GM19240 (cell line): Measurements from ENCODE around the gene LRRC7.

Experiments
- DNase-seq: peaks from one replicate; pipeline ENCODE4 v3.0.0; 2011; ENCODE audit warnings: low spot score; ENCODE audit not compliant: insufficient read length

Gene LRRC7

DNA sequence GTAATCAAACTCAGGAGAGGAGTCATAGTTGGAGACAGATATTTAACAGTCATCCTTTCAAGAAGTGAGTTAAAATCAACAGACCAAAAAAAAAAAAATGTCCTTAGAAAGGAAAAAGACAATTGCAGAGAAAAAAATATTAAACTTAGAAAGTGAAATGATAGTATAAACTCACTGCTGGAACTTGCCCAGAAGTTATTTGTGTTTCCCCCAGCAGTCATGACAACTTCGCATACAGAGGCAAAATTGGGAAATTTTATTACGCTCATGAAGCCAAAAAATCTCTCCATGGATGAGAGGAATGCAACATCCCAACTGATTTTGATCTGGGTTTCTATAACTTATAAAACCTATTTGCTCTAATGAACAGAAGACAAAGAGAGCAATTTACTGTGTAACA, 198.2 kb downstream of the LRRC7 start:
- DNase-seq, result no peak

- no peak for DNase-seq
Measured at GRCh38 chr1:69766431-69767180, 198.9 kb downstream of the LRRC7 start.

- DNase-seq, result no peak
Measured at GRCh38 chr1:69776555-69776954, 208.8 kb downstream of the LRRC7 start.

DNA sequence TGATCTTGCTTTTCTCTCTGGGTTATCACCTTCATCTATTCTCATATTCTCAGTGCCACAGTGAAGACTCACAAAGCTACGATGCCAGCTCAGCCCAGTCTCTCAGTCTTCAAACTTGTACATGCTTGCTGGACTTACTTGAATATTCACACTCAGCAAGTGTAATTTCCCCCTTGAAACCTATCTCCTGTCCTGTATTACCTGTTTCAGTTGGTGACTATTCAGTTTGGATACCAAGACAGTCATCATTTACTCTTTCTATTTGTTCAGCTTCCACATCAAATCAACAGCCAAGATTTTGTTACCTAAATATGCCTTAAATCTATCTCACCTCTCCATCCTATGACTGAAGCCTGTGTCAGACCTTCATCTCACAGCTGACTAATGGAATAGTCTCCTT, 209.7 kb downstream of the LRRC7 start:
- DNase-seq, result no peak

- no peak for DNase-seq
Measured at GRCh38 chr1:69777971-69778370, 210.2 kb downstream of the LRRC7 start.

DNA sequence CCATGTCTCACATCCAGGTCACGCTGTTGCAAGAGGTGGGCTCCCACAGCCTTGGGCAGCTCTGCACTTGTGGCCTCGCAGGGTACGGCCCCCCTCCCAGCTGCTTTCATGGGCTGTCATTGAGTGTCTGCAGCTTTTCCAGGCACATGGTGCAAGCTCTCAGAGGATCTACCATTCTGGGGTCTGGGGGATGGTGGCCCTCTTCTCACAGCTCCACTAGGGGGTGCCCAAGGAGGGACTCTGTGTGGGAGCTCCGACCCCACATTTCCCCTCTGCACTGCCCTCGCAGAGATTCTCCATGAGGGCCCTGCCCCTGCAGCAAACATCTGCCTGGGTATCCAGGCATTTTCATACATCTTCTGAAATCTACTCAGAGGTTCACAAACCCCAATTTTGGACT, 219.4 kb downstream of the LRRC7 start:
- DNase-seq, result no peak

DNA sequence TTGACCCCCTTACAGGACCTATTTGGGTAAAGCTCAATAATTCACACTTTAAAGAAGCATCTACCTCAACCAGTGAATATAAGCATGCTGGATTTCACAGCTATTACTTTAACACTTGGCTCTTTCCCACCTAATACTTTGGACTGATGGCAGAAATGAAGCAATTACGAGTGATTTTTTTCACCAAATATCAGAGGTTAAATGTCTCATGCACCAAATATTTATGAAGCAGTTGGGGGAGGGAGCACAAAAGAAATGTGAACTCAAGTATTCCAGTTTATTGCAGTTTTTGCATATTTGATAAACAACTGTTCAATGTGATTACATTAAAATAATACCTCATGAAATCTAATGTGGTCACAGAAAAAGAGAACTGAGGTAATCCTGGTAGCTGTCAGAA, 223.6 kb downstream of the LRRC7 start:
- no peak for DNase-seq

DNA sequence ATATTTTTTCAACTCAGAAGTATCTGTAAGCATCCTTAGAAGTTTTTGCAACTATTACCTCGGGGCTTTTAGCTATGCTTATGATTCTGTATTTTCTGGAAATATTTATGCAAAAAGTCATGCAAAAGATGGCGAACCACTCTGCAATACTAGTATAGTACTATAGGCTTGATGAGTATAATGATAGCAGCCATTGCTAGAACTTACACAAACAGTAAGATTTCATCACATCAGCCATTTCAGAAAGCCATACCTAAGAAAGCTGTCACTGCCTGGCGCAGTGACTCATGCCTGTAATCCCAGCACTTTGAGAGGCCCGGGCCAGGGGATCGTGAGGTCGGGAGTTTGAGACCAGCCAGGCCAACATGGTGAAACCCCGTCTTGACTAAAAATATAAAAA, 227.1 kb downstream of the LRRC7 start:
- DNase-seq, result no peak

GRCh38 chr1:69814926-69815325, 247.2 kb downstream of the LRRC7 start:
- DNase-seq, result no peak

- DNase-seq, result no peak
Measured at GRCh38 chr1:69824932-69825331, 257.2 kb downstream of the LRRC7 start.

- DNase-seq, result no peak
Measured at GRCh38 chr1:69827732-69828131, 260.0 kb downstream of the LRRC7 start.

GRCh38 chr1:69833536-69833935, 265.8 kb downstream of the LRRC7 start:
- DNase-seq, result no peak

DNA sequence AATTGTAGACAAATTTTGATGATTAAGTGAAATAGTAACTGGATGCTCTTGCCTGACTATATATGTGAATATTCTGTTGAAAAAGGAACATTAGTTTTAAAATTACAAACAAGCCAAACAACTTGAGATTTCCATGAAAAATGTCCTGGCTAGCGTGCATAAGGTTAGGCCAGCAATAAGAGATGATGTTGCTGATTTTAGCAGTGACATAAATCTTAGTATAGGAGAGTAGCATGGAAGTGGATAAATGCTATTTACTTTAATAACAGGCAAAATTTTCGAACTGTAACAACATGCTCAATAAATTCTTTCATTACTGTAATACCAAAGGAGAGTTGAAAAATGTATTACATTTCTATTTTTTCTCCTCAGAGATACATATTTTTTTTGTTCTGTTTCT, 266.6 kb downstream of the LRRC7 start:
- no peak for DNase-seq

- DNase-seq, result no peak
Measured at GRCh38 chr1:69835955-69836354, 268.2 kb downstream of the LRRC7 start.

- DNase-seq, result no peak
Measured at GRCh38 chr1:69836971-69837636, 269.4 kb downstream of the LRRC7 start.

GRCh38 chr1:69842326-69842725, 274.6 kb downstream of the LRRC7 start:
- no peak for DNase-seq

DNA sequence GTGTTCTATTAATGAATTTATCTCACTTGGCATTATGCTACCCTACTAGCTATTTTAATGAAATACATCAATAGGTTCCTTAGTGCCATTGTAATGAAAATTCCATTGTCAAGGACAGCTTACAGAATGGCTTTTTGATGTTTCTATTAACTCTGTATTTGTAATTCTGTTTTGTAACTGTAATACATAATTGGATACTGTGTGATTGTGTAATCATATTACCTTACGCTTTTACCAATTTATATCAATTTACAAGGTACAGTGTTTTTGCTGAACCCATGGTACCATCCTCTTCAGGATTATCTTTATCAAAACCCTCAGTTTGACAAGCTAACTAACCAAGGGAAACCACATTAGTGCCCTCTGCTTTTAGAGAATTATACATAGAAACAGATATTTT, 277.9 kb downstream of the LRRC7 start:
- DNase-seq, result no peak

- DNase-seq, result no peak
Measured at GRCh38 chr1:69846267-69846666, 278.5 kb downstream of the LRRC7 start.

DNA sequence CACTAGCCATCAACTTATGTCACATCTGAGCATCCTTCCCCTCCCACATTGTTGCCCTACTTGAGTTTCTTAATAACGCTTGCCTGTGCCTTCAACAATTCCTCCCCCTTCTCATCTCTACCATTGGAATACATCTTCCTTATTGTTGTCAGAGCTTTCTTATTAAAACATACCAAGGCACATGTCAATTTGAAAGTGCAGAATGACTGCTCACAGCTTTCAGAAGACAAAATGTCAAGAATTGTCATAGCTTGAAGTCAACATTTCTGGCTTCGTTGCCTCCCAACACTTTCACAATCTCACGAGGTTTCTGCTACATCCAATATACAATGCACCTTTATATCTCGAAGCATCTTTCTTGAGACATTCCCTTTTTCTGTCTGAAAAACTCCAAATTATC, 279.9 kb downstream of the LRRC7 start:
- DNase-seq, result no peak

DNA sequence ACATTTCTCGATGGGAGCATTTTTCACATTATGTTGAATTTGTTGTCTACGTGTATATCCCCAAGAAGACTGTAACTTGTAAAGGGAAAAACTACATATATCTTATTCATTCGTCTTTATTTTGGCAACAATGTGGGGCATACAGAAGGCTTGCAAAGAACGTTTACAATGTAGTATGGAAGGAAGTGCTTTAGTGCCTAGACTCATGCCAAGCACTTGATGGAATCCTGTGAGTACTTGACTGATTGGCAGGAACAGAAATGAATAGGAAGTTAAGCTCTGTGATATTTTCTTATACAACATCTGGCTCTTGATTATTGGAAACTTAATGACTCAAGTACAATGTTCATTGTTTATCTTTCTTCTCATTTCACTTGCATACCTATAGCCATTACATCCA, 284.4 kb downstream of the LRRC7 start:
- DNase-seq, result no peak

DNA sequence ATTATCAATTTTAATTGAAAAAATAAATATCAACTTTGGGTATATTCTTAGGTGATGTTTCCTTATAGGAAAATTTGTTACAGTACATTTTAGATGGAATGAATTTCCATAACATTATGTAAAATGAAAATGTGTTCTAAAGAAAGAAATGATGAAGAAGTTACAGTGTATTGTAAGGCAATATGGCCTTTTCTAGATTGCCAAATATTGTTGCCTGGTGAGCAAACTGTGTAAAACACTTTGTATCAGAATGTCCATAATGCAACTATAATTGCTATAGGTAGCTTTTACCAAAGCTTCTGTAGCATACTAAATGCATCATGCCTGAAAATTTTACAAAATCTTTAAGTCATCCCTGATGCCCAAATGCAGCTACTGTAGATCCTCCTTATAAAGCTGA, 285.0 kb downstream of the LRRC7 start:
- no peak for DNase-seq

- no peak for DNase-seq
Measured at GRCh38 chr1:69858534-69858933, 290.8 kb downstream of the LRRC7 start.

DNA sequence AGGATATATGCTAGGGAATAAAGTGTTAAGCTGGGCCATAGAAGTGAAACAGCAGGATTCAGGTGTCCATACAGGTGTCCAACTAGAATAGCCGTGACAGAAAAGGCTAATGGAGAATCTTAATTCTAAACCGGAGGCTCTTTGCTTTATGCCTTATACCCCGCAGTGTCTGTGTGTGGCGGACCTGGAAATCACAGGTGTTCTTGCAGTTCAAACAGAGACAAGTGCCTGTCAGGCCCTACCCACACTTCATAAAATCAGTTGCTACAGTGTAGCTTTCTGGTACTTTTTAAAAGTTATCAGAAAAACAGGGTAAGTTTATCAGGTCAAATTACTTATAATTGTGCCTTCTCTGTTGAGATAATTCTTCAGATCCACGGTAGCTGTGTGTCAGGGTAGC, 293.9 kb downstream of the LRRC7 start:
- DNase-seq, result no peak
